HAP-1 (cell line): ENCODE measurements around the gene DPF1.
"Not testable (repeated sequence)": the region's sequence is repeated elsewhere in the genome, so short reads cannot be mapped to it uniquely, and the experiment has no call there.

Source experiments
- DNase-seq, 2 experiments: peaks; one replicate each; pipeline ENCODE4 v3.0.0-alpha.2; 2016 to 2020; ENCODE audit warnings: low spot score in 2 of 2
- H3K27me3 ChIP-seq: fragments of 250-450 bp; sonication (Bioruptor Pico); 2 replicates; pipeline ENCODE4 v1.5.1; 2020; ENCODE audit warnings: low read depth, mild to moderate bottlenecking, moderate library complexity
- H3K36me3 ChIP-seq: fragments of 250-450 bp; sonication (Bioruptor Pico); replicated peaks from 2 replicates; pipeline ENCODE4 v1.5.1; 2020; ENCODE audit warnings: mild to moderate bottlenecking
- H3K4me1 ChIP-seq: fragments of 250-450 bp; sonication (Bioruptor Pico); 2 replicates; pipeline ENCODE4 v1.5.1; 2020; ENCODE audit warnings: mild to moderate bottlenecking
- H3K4me3 ChIP-seq: fragments of 250-450 bp; sonication (Bioruptor Pico); 2 replicates; pipeline ENCODE4 v1.5.1; 2020; ENCODE audit warnings: mild to moderate bottlenecking, moderate library complexity
- H3K9me3 ChIP-seq: fragments of 250-450 bp; sonication (Bioruptor Pico); 2 replicates; pipeline ENCODE4 v1.5.1; 2020; ENCODE audit warnings: mild to moderate bottlenecking, moderate library complexity
- in situ Hi-C: fragments of 300-500 bp; cut with MboI; formaldehyde crosslinking; loops from 3 replicates; pipeline ENCODE4 v1.14.3; 2020; ENCODE audit warnings: low sequenced_read_pairs, inconsistent platforms, mixed read lengths

The DPF1 gene

DNA sequence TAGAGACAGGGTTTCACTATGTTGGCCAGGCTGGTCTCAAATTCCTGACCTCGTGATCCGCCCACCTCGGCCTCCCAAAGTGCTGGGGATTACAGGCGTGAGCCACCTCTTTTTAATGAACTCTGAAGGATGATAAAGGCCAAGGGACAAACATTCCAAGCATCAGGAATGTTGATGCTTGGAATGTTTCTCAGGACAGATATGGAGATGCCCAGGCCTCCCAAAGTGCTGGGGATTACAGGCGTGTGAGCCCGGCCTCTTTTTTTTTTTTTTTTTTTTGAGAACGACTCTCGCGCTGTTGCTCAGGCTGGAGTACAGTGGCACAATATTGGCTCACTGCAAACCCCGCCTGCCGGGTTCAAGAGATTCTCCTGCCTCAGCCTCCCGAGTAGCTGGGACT is 37.9 kb upstream of the DPF1 start:
- DNase-seq, H3K27me3 ChIP-seq, H3K4me3 ChIP-seq, H3K36me3 ChIP-seq, in situ Hi-C loops, H3K9me3 ChIP-seq: not testable (repeated sequence)
- H3K4me1 ChIP-seq = peaks cover 24% of the 10 kb centered on the region

DNA sequence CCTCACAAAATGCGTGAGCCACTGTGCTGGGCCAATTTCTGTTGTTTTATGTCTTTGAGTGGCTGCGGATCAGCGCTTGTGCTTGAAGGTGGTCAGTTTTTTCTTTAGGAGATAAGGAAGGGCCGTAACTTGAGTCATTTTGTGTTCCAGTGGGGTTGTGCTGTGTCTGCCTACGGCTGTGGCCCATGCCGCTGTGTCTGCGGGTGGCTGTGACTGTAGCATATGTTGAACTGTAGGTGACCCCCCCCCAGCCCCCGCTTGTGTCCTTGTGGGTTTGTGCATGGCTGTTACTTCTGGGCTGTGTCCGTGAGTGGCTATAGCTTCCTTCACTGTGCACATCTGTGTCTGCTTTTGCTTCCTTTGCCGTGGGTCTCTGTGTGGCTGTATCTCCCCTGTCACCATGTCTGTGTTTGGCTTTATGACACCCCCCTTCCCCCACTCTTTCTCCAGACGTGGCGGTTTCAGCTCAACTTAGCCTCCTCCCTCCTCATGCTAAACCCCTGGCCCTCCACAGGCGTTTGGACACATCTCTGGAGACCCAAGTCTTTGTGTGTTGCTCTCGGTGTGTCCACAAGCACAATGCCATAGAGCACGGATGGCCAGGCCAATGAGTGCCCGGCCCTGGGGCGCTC is 31.5 kb upstream of the DPF1 start:
- Histone ChIP-seq H3K36me3 (peaks cover 16% of the 10 kb centered on the region), H3K27me3 (no peaks in the 10 kb centered on the region), H3K9me3 (no peaks in the 10 kb centered on the region; the same call in 1 of the 2 replicates), H3K4me3 (peak overlapping the region; percentile 64), H3K4me1 (peaks cover 10% of the 10 kb centered on the region)
- in situ Hi-C loops = no loop called here
- peak in 1 of 2 experiments; percentile 48 for DNase-seq

DNA sequence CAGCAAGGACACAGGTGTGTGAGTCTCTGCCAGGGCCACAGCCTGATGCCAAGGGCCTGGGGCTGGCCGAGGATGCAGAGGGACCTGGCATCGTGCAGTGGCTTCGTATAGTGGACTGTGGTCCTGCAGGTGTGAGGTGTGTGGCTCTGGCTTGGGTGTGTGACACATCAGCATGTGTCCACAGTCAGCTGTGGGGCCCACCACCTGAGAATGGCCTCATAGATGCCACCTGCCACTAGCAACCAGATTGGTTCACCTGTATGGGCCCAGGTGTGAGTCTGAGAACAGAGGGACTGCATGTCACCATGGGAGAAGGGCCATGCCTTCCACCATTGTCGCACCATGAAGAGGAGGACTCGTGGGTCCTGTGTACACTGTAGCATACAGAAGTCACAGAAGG is 29.8 kb upstream of the DPF1 start:
- no peak for DNase-seq
- in situ Hi-C loops = no loop called here
- Histone ChIP-seq H3K27me3 (no peaks in the 10 kb centered on the region), H3K9me3 (no peaks in the 10 kb centered on the region; the same call in 1 of the 2 replicates), H3K36me3 (peaks cover 16% of the 10 kb centered on the region), H3K4me3 (no peak overlapping the region), H3K4me1 (peaks cover 10% of the 10 kb centered on the region)

DNA sequence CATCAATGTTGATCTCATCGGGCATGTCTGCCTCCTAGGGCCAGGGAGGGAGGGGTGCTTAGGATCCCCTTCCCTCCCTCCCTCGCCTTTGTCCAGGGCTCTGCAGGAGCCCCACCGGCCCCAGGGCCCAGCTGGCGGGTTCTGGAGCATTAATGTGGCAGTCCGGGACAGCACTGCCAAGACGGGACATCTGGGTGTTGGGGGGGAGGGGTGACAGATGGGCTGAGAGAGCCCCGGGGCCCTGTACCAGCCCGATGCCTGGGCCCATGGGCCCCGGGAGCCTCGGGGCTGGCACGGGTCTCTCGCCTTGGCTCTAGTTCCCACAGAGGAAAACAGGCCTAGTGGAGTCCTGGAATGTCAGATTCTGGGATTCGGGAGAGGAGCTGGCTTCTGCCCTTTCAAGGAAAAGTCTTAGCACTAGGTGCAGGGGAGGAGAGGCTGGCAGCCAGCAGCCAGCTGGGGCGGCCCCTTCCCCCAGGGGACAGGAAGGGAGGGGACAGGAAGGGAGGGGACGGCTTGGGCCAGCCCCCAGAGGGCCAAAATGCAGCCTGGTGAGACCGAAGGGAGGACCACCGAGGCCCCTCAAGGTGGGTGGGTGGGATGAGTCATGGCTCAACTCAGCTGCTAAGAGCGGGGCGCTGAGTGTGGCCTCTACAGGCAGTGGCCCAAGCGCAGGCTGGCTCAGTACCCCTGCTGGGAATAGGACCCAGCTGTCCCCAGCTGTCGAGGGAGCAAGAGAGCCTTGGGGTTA is 29.1 kb upstream of the DPF1 start:
- no peak for DNase-seq
- in situ Hi-C loops = no loop called here
- no peak overlapping the region for H3K4me3 ChIP-seq

DNA sequence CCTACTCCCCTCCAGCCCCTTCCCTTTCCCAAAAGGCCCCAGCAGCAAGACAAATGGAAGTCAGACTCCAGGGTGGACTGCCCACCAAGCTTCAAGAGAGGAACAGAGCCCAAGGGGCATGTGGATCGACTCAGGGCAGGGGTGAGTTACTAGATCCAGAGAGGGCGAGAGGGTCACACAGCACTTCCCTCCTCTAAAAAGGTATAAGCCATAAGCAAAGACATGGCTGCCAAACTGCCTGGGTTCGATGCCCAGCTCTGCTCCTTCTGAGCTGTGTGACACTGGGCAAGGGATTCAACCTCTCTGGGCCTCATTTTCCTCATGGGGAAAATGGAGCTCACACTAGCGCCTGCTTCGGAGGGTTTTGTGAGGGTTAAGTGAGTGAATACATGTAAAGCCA is 28.4 kb upstream of the DPF1 start:
- H3K36me3 ChIP-seq = peaks cover 19% of the 10 kb centered on the region
- peaks cover 17% of the 10 kb centered on the region for H3K4me1 ChIP-seq
- no peak overlapping the region for H3K4me3 ChIP-seq
- DNase-seq = no peak
- no peaks in the 10 kb centered on the region for H3K27me3 ChIP-seq
- in situ Hi-C loops = no loop called here
- no peaks in the 10 kb centered on the region; the same call in 1 of the 2 replicates for H3K9me3 ChIP-seq

More for the DNA sequence above, 29.1 kb upstream of the DPF1 start:
- H3K27me3 ChIP-seq = no peaks in the 10 kb centered on the region
- H3K9me3 ChIP-seq = no peaks in the 10 kb centered on the region; the same call in 1 of the 2 replicates
- H3K36me3 ChIP-seq = peaks cover 16% of the 10 kb centered on the region
- peaks cover 11% of the 10 kb centered on the region for H3K4me1 ChIP-seq

DNA sequence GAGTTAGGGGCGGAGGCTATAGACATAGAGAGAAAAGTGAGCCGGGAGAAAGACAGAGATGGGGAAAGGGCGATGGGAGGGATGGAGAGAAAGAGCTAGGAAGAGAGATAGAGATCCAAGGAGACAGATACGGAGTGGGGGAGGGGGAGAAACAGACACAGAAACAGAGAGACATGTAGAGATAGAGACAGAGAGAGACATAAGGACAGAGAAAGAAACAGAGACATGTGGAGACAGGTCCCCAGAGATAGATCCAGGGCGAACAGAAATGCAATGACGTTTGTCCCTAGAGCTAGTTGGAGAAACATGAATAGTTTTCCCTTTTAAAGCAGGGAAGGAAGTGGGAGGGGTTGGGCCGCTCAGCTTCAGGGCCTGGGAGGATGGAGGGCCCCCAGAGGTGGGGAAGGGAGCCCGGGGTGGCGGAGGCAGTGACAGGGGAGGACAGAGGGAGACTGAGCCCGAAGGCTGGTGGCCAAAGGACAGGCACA is 27.6 kb upstream of the DPF1 start:
- peaks cover 19% of the 10 kb centered on the region for H3K36me3 ChIP-seq
- DNase-seq = no peak
- in situ Hi-C loops = no loop called here
- H3K9me3 ChIP-seq = no peaks in the 10 kb centered on the region
- no peaks in the 10 kb centered on the region for H3K27me3 ChIP-seq
- no peak overlapping the region for H3K4me3 ChIP-seq
- H3K4me1 ChIP-seq = peaks cover 17% of the 10 kb centered on the region

DNA sequence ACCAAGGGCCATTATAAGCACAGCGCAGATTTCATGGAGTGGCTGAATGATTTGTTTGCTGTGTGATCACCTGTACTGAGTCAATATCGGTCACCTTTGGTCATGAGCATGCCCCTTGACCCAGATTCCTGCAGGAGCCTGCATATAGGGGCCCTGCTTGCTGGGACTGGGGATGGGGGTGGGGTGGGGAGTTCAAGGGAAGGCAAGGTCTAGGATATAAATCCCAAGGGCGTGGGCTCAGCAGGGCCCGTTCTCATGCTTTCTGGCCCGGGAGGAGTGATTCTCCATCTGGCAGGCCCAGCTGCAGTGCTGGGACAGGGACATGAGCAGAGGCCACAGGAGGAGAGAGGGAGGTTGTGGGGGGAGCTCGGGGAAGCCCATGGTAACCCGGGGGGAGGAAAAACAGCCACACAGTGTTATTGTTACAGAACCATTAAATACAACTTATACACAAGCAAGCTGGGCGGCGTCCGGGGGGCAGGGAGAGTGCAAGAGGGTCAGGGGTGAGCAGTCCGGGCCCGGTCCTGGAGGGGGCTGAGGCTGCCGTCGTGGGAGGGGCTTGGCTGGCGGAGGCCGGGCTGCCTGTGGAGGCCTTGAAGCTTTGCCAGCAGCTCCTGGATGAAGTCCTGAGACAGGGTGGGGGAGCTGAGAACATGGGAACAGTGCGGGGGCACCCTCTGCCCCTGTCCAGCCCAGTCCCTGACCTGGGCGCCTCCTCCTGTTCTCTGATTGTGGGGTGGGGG is 27.0 kb upstream of the DPF1 start:
- in situ Hi-C loops = no loop called here

DNA sequence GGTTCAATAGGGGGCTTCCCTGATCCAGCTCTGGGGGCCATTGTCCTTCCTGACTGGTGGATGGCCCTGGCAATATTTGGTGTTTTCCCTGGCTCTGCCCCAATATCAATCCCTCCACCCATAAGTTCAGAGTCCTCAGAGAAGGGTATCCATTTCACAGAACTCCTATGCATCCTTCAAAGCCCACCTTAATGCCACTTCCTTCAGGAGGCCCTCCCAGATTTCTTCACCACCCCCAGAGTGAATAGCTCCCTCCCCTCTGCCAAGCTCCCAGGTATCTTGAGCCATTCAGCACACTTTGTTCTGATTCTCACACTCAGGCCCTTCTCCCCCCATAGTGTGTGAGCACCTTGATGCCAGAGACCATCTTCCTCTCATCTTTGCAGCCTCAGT is 26.4 kb upstream of the DPF1 start:
- Histone ChIP-seq H3K9me3 (no peaks in the 10 kb centered on the region), H3K4me1 (peaks cover 17% of the 10 kb centered on the region), H3K36me3 (peaks cover 19% of the 10 kb centered on the region), H3K4me3 (no peak overlapping the region), H3K27me3 (no peaks in the 10 kb centered on the region)
- no peak for DNase-seq
- in situ Hi-C loops = no loop called here

More for the DNA sequence above, 27.0 kb upstream of the DPF1 start:
- H3K4me3 ChIP-seq = no peak overlapping the region
- H3K36me3 ChIP-seq = peaks cover 19% of the 10 kb centered on the region
- H3K4me1 ChIP-seq = peaks cover 17% of the 10 kb centered on the region
- DNase-seq = no peak
- no peaks in the 10 kb centered on the region for H3K9me3 ChIP-seq
- no peaks in the 10 kb centered on the region for H3K27me3 ChIP-seq

DNA sequence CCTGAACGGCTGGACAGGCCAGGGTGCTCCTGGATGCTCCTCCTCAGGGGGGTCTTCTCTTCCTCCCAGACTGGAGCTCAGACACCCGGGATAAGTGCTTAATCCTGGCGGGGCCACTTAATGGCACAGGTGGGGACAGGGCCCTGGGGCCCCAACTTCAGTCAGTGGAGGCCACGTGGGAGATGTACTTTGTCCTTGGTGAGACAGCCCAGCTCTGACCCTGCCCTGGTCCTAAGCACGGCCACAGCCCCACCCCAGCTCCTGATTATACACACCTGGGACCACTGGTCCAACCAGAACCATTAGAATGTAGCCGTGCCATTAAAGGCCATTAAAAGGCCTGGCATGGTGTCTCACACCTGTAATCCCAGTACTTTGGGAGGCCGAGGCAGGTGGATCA is 24.4 kb upstream of the DPF1 start:
- no peaks in the 10 kb centered on the region for H3K9me3 ChIP-seq
- peaks cover 9% of the 10 kb centered on the region for H3K36me3 ChIP-seq
- no peak overlapping the region for H3K4me3 ChIP-seq
- no peak for DNase-seq
- no peaks in the 10 kb centered on the region for H3K27me3 ChIP-seq
- in situ Hi-C loops = loop anchor here (25.0 kb wide), 1 partner anchor 389 kb away; the partner anchor contains the start of gene ACTN4
- H3K4me1 ChIP-seq = peaks cover 11% of the 10 kb centered on the region

DNA sequence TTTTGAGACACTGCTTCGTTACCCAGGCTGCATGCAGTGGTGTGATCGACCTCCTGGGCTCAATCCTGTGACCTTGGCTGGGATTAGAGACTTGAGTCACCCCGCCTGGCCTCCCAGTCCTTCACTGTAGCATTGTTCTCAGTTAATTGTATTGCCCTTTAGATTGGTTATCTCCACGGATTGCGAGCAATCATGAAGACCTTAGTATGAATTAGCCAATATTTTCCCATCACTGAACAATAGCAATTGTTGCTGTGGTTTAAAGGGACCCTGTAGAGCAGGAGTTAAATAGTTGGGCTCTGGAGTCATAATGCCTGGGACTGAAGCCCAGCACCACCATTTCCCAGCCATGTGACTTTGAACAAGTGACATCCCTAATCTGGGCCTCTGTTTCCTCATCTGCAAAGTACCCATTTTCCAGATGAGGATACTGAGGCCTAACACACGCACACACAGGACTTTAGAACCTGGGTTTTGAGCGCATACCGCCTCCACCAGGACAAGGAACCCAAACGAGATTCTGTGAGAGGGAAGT is 23.8 kb upstream of the DPF1 start:
- H3K4me1 ChIP-seq = peaks cover 11% of the 10 kb centered on the region
- DNase-seq = peak; percentile 52 to 55
- H3K4me3 ChIP-seq = no peak overlapping the region
- no peaks in the 10 kb centered on the region for H3K27me3 ChIP-seq
- H3K9me3 ChIP-seq = no peaks in the 10 kb centered on the region
- in situ Hi-C loops = loop anchor here (25.0 kb wide), 1 partner anchor 390 kb away; the partner anchor contains the start of gene ACTN4
- H3K36me3 ChIP-seq = peaks cover 9% of the 10 kb centered on the region

DNA sequence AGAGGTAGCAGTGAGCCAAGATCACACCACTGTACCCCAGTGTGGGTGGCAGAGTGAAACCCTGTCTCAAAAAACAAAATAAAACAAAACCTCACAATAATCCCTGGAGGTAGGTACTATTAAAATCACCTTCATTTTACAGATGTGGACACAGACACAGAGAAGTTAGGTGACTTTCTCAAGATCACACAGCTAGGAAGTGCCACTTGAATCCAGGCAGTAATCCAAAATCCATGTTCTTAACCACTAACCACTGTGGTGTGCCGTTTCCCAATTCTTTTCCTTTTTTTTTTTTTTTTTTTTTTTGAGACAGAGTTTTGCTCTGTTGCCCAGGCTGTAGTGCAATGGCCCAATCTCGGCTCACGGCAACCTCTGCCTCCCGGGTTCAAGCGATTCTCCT is 23.1 kb upstream of the DPF1 start:
- Histone ChIP-seq H3K4me3 (no peak overlapping the region), H3K36me3 (peaks cover 3% of the 10 kb centered on the region), H3K9me3 (no peaks in the 10 kb centered on the region), H3K27me3 (no peaks in the 10 kb centered on the region), H3K4me1 (peaks cover 11% of the 10 kb centered on the region)
- DNase-seq = no peak
- in situ Hi-C loops = loop anchor here (25.0 kb wide), 1 partner anchor 390 kb away; the partner anchor contains the start of gene ACTN4

DNA sequence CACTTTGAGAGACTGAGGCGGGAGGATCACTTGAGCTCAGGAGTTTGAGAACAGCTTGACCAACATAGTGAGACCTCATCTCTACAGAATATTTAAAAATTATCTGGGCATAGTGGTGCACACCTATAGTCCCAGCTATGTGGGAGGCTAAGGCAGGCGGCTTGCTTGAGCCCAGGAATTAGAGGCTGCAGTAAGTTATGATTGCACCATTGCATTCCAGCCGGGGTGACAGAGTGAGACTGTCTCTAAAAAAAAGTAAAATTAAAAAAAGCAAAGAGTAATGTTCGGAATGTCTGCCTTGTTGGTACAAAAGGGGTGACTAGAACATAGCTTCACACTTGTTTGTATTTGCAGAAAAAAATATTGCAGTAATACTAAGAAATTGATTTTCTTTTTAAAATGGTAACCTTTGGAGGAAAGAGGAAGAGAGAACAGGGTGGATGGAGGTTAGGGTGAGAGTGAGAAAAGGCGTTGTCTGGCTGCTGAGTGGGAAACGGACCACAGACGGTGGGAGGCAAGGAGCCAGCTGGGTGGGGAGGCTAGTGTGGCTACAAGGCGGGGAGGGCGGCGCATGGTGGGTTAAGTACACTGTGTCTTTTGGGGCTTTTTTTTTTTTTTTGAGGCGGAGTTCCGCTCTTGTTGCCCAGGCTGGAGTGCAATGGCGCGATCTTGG is 21.9 kb upstream of the DPF1 start:
- H3K27me3 ChIP-seq = no peaks in the 10 kb centered on the region
- H3K4me1 ChIP-seq = peaks cover 11% of the 10 kb centered on the region
- no peak overlapping the region for H3K4me3 ChIP-seq
- H3K36me3 ChIP-seq = peaks cover 3% of the 10 kb centered on the region; the same call in 1 of the 2 replicates
- in situ Hi-C loops = loop anchor here (25.0 kb wide), 1 partner anchor 391 kb away; the partner anchor contains the start of gene ACTN4
- H3K9me3 ChIP-seq = no peaks in the 10 kb centered on the region
- no peak for DNase-seq

DNA sequence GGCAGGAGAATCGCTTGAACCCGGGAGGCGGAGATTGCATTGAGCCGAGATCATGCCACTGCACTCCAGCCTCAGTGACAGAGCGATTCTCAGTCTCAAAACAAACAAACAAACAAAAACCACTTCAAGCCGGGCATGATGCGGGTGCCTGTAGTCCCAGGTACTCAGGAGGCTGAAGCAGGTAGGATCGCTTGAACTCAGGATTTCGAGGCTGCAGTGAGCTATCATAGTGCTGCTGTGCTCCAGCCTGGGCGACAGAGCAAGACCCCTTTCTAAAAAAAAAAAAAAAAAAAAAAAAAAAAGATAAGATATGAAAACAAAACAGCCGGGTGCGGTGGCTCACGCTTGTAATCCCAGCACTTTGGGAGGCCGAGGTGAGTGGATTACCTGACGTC is 19.3 kb upstream of the DPF1 start:
- H3K27me3 ChIP-seq = no peaks in the 10 kb centered on the region
- H3K4me1 ChIP-seq = peaks cover 11% of the 10 kb centered on the region
- no peak overlapping the region for H3K4me3 ChIP-seq
- H3K9me3 ChIP-seq = no peaks in the 10 kb centered on the region
- no peak for DNase-seq
- peaks cover 3% of the 10 kb centered on the region; the same call in 1 of the 2 replicates for H3K36me3 ChIP-seq
- in situ Hi-C loops = loop anchor here (5.0 to 25.0 kb wide), 2 partner anchors 84 to 394 kb away; partner anchors contain the start of gene ACTN4
